Mucosa of gallbladder (tissue), 1 donor: ENCODE measurements around the gene HOXB1. TPM values are rescaled to one million over a fixed set of nuclear protein-coding genes. Genes with fewer than 3 reads are reported as not detected.

Experiments
- DNase-seq: peaks from one replicate; pipeline ENCODE4 v3.0.0-alpha.2; 2020; ENCODE audit warnings: low spot score
- total RNA-seq: library from RNA; stranded (reverse); gene quantifications from one replicate; pipeline ENCODE4 v1.2.1, GENCODE V29; 2021
- donor health status: DM: no; HTN: no; CAD: no.

The HOXB1 gene
- not detected for total RNA-seq

GRCh38 chr17:48530887-48531272, at the start of gene HOXB1:
HOXB1 (minus strand) TSS chr17:48531011; CDS start chr17:48530904, 107 bp downstream.
- DNase-seq, result no peak

GRCh38 chr17:48579760-48580554, 49.1 kb upstream of the HOXB1 start:
- DNase-seq, result no peak

- no peak for DNase-seq
Measured at GRCh38 chr17:48579471-48579759, 48.6 kb upstream of the HOXB1 start.

- DNase-seq, result no peak
Measured at GRCh38 chr17:48578616-48579470, 48.0 kb upstream of the HOXB1 start.

DNA sequence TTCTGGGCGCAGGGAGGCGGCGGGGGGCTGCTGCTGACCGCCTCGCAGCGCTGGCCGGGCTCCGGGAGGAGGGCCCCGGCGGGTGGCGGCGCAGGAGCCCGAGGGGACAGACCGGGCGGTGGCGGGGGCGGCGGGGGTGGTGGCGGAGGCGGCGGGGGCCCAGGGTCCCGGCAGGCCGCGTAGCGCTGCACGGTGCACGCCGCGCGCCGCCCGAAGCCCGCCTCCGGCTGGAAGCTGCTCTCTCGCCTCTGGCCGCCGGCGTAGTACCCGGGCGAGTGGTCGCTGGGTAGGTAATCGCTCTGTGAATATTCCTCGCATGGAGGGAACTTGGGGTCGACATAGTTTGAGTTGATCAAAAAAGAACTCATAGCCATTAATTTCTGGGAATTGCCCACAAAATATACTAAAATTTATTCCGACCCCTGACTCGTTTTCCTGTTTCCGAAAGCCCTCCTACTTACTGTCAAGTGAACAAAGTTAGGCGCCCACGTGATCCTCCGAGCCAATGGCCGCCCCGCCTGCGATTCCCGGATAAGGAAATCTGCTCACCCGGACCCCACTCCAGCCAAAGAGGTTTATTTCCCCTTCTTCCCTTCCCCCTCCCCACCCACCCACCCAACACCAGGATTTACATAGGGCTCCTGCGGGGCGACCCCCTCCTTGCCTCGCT, 47.3 kb upstream of the HOXB1 start, which contains the start of gene HOXB4:
Gene HOXB4, minus strand, starts transcription at position 405 of the 670 bp plus-strand sequence. Its CDS starts 31 bp downstream, at position 374.
- DNase-seq, result peak; percentile 78

GRCh38 chr17:48577330-48577945, 46.6 kb upstream of the HOXB1 start:
- DNase-seq, result no peak

DNA sequence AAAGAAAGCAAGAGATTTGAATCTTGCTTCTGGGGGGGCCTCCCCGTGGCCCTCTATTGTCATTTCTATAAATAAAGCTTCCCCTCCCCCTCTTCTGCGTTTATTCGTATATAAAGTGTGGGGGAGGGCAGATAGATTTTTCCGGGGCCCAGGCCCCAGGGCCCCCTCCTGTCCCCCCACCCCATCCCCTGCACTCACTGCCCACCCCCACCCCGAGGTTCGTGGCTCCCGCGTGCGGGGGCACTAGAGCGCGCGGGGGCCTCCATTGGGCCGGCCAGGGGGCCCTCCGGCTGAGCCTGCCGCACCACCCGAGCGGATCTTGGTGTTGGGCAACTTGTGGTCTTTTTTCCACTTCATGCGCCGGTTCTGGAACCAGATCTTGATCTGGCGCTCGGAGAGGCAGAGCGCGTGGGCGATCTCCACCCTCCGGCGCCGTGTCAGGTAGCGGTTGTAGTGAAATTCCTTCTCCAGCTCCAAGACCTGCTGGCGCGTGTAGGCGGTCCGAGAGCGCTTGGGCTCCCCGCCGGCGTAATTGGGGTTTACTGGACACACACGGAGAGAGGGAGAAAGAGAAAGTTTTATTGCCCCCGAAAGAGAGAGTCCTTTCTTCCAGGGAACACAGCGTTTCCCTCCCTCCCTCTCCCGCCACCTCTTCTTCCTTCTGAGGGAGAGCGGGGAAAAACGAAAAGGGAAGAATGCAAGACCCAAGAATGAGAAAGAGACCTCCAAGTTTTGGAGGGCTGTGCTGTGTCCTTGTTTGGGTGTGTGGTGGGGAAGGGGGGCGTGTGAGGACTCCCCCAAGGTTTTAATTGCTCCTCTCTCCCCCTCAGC, 45.9 kb upstream of the HOXB1 start:
- DNase-seq, result no peak

DNA sequence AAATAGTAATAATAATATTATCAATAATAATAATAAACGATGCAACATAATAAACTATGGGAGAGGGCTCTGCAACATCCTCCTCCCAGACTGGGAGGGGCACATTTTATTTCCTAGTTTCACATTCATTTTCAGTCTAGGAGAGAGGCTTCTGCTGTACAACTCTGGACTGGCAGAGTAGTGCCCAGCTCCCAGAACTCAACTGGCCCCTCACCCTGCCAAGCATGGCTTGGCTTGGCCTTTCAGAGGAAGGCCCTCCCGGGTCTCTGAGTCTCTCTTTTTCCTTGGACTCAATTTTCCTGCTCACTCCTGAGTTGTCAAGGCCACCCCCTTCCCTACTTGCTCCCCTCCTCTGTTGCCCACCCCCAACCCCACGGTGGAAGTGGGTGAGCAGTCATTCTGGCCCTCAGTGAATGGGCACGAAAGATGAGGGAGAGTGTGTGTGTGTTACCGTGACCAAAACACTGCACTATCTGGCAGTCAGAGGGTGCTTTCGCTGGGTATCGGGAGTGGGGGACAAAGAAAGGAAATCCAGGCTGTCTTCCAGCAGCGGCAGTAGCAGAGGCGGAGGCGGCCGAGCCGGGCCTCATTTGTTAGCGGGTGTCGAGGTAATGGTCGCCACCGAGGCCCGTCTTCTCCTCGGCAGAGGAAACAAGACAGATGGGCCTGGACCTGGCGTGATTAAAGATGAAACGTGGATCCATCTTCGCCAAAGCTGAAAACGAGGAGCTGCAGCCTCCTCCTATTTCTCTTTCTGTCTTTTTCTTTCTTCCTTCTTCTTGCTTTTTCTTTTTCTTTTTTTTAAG, 45.1 kb upstream of the HOXB1 start:
- no peak for DNase-seq

GRCh38 chr17:48575066-48575582, 44.3 kb upstream of the HOXB1 start:
- no peak for DNase-seq

GRCh38 chr17:48574505-48575065, 43.8 kb upstream of the HOXB1 start:
- no peak for DNase-seq

DNA sequence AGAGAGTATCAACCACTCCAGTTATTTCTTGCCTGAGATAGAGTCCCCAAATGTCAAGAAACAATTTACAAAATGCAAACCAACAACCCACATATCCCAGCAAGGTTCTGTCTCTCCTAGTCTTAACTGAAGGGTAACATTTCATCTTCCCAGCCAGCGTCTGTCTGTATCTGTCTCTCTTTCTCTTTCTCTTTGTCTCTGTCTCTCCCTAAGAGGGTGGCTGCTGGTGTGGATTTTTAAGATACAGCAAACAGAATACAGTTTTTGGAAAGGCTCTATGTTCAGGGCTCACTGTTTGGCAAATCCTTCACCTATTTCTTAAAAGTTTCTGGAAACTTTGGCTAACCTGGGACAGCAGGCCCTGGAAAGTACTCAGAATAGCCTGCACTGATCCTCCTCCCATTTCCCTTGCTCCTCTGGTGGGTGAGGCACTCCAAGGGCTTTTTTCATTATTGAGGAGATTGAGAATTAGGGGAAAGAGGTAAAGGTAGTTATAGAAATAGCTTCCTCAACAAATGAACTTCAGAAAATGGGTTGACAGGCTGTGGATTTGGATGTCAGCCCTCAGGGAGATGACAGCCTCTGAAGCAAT, 41.1 kb upstream of the HOXB1 start:
- no peak for DNase-seq

DNA sequence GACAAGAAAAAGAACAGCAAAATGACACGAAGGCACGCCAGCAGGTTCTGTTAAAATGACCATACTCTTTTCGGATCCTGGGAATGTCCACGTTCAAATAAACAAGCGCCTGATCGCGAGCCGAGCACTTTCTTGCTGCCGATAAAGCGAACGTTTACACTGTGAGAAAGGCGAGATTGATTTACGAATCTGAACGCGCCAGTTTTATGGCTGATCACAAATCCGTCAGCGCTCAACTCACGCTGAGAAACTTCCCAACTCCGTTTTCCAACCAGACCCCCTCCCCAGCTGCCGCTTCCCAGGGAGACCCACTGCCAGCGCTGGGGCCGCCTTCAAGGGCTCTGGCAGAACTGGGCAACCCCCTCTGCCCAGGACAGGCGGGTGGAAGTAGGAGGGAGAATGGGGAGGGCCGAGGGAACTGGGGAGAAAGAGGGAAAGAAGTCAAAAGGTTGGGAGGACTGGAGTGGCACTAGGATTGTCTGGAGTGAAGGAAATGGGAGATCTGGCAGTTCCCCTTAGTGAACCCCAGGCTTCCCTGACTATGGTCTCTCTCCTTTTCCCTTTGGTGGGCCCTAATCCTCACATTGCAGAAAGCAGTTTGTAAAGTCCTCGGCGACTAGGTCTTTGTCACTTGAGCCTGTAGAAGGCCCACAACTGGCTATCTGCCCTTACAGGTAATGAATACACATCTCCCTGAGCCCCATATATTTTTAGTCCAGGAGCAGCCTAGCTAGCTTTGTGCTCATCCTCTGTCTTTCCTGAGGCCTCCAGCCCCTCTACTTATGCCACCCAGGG, 40.4 kb upstream of the HOXB1 start:
- no peak for DNase-seq

DNA sequence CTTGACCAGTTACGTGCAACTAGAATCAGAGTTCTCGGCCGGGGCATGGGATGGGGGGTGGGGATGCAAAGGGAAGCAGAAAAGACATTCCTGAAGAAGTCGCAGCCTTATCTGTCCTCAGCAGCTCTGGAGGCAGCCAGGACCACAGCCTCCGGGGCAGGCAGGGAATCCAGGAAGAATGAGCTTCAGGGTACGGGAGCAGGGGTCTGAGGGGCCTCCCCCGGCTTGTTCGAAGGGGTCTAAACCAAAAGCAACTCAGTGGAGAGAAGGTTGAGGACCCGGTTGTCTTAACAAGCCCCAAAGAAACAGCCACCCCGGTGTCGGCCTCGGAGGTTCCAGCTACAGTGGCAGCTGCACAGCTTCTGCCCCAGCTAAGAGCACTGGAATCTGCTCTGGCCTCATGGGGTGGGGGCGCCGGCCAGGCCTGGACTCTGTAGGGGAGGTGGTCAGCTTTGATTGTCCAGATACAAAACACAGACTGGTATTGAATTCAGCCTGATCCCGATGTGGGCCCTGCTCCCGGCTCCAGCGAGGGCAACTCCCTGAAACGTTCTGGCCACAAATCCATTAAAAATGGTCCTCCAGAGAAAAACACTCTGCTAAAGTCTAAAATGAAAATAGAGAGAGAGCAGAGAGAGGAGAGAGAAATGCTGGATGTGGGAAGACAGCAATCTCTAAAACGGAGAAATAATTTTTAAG, 39.7 kb upstream of the HOXB1 start:
- no peak for DNase-seq

- DNase-seq, result no peak
Measured at GRCh38 chr17:48569674-48570324, 39.0 kb upstream of the HOXB1 start.

GRCh38 chr17:48569240-48569582, 38.4 kb upstream of the HOXB1 start:
- DNase-seq, result no peak

- no peak for DNase-seq
Measured at GRCh38 chr17:48568499-48569239, 37.9 kb upstream of the HOXB1 start.
